GM21529 (cell line): ENCODE results near the gene NOL3.

Experiments
- ATAC-seq: cut with Tn5 transposase; IDR thresholded peaks from one replicate; pipeline ENCODE4 v1.9.1; 2021; ENCODE audit not compliant: unreplicated experiment

Gene NOL3

DNA sequence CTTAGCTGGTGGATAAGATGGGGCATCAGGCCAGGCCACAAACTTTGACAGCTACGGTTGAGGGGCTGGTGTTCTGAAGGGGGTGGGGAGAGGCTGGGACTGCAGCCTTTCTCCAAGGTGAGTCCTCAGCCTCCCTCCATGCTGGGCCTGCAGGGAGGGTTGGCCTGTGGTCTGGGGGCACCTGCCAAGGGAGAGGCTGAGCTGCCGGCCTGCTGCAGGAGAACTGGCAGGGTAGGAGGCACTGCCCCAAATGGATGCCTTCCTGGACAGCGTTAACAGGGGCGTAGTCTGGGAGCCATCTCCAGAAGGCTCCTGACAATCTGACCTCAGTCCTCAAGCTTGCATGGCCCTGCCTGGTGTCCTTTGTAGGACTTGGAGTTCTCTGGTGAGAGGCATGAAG is 33.7 kb downstream of the NOL3 start:
- ATAC-seq = no peak

GRCh38 chr16:67206129-67206837 is 35.9 kb downstream of the NOL3 start:
- no peak for ATAC-seq

DNA sequence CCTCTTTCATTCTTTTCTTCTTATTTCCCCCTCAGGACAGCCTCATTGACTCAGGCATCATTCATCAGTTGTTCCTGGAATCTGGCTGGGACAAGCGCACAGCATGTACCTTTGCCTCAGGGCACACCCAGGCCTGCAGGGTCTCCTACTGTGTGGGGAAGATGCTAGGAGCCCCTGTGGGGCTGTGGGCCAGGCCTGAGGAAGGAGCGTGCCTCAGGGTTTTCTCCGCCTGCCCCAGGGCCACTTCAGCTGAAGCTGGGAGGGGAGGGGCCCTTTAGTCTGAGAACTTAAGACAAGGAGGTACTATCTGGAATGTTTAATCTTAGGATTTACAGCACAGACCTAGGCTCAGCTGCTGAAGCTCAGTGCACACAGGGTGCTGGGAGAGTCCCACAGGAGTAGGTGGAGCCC is 36.5 kb downstream of the NOL3 start:
- ATAC-seq = no peak

DNA sequence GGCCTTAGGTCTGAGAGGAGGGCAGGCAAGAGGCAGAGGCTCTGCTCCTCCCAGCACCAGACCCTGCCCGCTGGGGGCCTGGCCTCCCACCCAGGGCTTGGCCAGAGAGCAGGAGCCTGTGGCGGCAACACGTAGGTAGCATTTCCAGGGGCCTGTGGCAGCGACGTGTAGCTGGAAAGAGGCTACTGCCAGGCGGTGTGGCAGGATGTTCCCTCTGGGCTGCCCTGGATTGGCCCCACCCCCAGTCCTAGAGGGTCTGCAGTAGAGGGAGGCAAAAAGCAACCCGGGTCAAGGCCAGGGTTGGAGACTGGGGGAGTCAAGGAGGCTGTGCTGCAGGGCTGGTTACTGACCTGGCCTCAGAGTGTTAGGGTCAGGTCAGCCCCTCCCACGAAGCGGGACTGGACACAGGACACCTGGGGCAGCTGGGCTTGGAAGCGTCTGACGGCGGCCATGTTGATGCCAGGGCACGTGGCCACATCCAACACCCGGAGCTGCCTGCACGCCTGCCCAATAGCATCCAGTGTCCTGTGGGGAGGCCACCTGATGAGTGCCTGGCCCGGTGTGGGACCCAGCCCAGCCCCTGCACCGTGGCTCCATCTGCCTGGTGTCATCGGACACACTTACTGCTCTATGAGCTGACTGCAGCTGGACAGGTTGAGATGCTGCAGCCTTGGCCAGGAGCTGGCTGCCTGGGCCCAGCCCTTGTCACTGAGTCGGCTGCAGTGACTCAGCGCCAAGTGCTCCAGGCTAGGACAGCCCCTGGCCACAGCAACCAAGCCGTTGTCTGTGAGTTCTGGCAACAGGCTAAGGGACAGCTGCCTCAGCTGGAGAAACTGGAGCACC is 37.1 kb downstream of the NOL3 start:
- no peak for ATAC-seq

- ATAC-seq = no peak
Observed at GRCh38 chr16:67208154-67208896, 38.0 kb downstream of the NOL3 start.

- no peak for ATAC-seq
Observed at GRCh38 chr16:67209565-67209964, 39.2 kb downstream of the NOL3 start.

GRCh38 chr16:67210069-67210937 is 40.0 kb downstream of the NOL3 start:
- no peak for ATAC-seq

- ATAC-seq = no peak
Observed at GRCh38 chr16:67211674-67212073, 41.3 kb downstream of the NOL3 start.

DNA sequence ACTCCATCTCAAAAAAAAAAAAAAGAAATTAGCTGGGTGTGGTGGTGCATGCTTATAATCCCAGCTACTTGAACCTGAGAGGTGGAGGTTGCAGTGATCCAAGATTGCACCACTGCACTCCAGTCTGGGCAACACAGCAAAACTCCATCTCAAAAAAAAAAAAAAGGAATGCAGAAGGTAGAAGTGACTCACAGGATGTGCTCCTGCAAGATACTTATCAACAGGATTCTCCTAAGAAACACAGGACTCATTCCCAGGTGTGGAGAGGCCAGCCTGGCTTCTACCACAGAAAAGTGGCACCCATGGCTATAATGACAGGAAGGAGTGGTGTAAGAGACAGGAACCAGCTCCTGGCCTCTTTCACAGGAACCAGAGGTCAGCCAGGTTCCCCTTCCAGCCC is 42.4 kb downstream of the NOL3 start:
- ATAC-seq = no peak

DNA sequence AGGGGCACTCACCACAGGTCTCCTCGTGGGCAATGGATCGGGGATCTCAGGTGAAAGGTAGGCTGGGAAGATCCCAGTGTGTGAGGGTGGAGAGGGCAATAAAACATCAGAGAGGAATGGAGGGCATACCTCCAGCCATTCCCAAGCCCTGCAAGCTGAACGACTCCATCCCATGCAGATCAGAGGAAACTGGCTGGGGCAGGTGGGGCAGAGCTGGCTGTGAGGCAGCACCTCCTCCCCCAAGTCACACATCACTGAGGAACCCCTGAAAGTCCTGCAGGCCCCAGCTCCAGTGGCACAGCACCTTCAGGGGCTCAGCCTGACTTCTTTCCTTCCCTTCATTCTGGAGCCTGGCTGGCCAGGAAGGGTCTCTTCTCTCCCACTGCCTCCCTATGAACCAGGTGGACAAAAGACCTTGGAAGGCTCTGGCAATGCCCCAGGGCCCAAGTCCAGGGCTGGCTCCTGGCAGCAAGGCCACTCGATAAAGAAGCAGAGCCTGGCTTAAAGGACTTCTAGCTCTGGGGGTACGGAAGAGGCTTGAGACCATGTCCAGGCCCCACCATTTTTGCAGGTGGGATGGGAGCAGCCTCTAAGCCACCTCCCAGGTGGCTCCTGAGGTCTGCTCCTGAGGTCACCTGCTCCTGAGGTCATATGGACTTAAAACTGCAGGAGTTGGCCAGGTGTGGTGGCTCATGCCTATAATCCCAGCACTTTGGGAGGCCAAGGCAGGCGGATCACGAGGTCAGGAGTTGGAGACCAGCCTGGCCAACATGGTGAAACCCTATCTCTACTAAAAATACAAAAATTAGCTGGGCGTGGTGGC is 43.1 kb downstream of the NOL3 start:
- ATAC-seq = no peak

DNA sequence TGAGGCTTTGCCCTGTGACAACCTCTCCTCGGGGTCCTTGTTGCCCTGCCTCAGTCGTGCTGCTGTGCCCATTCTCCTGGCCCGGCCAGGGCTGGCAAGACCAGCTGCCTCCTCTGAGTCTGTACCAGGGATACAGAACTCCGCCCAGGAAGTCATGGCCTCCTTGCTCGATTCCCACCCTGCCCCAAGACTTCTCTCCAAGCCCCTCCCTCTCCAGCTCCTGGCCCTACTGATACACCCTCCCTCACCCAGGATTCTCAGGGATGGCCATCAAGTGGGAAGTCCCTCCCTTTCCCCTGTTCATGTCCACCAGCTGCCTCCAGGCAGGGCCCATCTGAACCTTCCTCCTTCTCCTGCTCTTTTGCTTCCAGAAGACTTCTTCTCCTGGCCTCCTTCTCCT is 45.4 kb downstream of the NOL3 start:
- ATAC-seq = no peak

DNA sequence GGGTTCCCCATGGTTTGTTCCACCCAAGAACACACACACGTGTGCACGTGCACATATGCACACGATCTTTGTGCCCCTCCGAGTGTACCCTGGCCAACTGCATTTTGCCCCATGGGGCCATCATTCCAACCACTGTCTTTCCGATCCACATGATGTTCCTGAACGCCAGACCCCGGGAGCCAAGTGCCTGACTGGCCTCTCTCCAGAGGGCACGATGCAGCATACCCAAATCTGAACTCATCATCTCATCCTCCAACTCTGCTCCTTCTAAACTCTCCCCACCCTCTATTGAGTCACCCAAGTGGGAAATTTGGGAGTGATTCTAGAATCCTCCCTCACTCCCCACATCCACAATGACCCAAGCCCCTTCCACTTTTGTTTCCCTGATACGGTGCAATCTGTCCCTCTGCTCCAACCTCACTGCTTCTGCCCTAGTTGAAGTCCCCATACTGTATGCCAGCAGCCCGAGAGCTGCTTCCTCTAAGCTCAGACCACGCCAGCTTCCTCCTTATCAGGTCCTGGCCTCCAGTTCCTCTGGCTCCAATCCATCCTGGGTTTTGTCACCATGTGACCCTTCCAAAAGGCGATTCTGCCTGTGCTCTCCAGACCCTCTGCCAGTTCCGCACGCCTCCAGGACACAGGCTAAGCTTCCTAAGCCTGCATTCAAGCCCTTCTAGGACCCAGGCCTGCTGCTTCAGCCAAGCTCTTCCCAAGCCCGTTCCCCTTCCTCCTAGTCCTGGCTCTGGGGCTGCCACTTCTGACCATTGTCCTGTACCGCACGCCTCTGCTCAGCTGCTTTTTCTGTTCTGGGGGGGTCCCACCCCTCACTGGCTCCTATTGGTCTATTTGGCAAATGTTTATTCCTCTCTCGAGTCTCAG is 46.5 kb downstream of the NOL3 start:
- no peak for ATAC-seq

- no peak for ATAC-seq
Observed at GRCh38 chr16:67223992-67224391, 53.7 kb downstream of the NOL3 start.
